ENCODE data around the gene PTPN9.

- TF ChIP-seq CTBP1 (IDR thresholded peaks at IDR 0.05; ENCODE audit: borderline replicate concordance), result no peak
- no peak for TF ChIP-seq FOXM1 (IDR thresholded peaks at IDR 0.05; ENCODE audit: borderline replicate concordance)
These were observed 13.8 kb downstream of the PTPN9 start for GRCh38 chr15:75565062-75565970.

Measured in HEK293T (cell line).